TTC549 (cell line): ENCODE measurements around the gene TNS3.
A peak's percentile ranks its signal among the peaks of the same experiment; 100 is the strongest.
"Not testable (repeated sequence)": the region's sequence is repeated elsewhere in the genome, so short reads cannot be mapped to it uniquely, and the experiment has no call there.

Experiments
- FAIRE-seq: peaks from 2 replicates; lab custom pipeline; 2012; peaks lifted over from hg19 to GRCh38; lab: Jason Lieb, UNC

Gene TNS3

GRCh38 chr7:47447621-47448349 lies 134.1 kb downstream of the TNS3 start:
- no peak for FAIRE-seq

- no peak for FAIRE-seq
Observed at GRCh38 chr7:47446871-47447466, 134.9 kb downstream of the TNS3 start.

DNA sequence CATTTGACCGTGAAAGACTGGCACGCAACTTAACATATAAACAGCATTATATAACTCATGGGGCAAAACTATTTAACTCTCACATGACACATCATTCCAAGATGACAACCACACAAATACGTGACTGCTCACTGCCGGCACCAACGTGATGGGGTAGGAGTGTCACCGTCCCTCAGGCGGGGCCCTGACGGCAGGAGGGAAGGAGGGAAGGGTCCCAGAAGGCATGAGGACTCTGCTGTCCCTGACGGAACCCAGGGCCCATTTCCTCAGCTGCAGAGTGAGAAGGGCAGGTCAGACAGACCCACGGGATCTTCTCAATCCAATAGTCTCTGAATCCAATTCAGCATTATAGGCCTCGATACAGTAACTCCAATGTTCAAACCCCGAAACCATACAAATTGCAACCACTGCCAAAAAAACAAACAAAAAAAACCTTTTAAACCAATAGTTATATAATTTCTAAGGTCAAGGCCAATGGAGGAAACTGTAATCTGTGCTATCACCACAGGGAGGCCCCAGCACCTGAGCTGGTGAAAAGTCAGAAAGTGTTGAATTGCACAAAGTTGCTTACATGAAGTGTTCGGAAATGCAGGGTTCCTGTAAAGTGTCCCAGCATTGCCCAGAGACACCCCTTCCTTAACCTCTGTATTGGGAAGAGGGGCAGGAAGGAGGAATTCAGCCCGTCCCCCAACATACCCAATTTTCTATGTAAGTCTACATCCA lies 137.4 kb downstream of the TNS3 start:
- no peak for FAIRE-seq

DNA sequence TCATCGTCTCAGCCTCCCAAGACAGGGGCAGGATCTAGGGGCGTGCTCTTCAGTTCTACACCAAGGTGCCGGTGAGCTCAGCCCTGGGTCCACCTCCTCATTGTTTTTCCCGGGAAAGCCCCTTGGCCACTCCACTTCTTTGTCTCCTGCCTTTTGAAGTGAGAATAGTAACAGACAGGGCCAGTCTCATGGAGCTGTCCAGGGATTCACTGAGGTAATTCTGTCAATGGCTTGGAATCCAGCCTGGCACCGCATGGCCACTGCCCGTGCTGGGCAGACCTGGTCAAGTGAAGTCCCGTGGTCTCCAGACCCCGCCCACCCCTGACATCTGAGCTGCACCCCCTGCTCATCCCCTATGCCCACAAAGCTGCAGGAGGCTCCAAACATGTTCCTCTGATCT lies 138.9 kb downstream of the TNS3 start:
- no peak for FAIRE-seq

- no peak for FAIRE-seq
Observed at GRCh38 chr7:47442605-47442865, 139.4 kb downstream of the TNS3 start.

- FAIRE-seq, result no peak
Observed at GRCh38 chr7:47441796-47442604, 139.9 kb downstream of the TNS3 start.

- not testable (repeated sequence) for FAIRE-seq
Observed at GRCh38 chr7:47441048-47441447, 140.9 kb downstream of the TNS3 start.

DNA sequence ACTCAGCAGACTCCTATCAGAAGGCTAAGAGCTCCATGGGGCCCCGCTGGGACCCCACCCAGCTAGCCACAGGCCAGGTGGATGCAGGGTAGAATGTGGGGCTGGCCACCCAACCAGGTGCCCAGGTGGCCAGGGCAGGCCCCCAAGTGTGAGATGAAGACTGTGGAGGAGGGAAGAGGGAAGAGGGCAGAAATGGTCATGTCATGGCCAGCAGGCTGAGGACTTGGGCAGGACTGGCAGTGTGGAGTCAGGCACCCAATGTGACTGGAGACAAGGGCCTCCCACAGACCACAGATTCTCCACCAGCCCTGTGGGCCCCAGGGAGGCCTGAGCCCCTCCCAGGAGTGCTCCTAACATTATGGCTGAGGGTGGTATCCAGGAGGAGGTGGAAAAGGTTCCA lies 141.6 kb downstream of the TNS3 start:
- no peak for FAIRE-seq

DNA sequence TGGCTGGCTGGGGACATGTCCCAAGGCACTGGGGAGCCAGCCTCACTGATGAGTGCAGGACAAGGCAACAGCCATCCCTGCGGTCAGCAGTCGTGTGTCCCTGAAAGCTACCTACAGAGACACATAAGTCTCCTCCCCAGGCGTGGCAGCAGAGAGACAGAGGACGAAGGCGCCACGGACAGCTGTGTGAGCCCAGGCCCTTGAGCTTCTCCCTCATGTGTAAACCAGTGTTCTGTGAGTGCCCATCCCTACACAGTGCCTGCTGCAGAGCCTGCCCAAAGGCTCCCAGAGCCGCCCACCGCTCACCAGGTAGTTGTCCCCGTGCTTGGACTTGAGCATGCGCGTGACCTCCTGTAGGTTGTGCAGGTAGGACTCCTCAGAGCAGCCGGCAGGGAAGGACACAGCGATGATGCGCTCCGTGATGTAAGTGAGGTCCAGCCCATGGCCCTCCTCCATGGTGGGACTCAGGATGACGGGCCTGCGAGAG lies 142.7 kb downstream of the TNS3 start:
- FAIRE-seq, result no peak

- FAIRE-seq, result no peak
Observed at GRCh38 chr7:47438411-47439029, 143.4 kb downstream of the TNS3 start.

DNA sequence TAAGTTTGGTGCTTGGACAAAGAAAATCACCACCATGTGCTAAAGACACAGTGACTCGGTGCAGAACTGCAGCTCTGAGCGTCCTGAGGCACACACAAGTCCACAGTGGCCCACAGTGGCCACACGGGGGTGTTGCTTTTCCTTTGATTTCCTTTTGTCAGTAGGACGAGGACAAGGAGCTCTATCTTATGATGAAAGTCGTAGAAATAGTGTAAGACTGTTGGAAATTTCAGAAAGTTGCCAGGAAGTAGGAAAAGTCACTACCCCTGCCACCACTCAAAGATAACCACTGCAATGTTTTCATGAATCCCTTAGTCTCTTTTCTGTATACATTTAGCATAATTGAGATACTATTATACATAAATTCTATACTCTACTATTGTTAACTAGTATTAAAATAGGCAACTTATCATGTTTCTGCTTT lies 146.0 kb downstream of the TNS3 start:
- peak; percentile 83 for FAIRE-seq

DNA sequence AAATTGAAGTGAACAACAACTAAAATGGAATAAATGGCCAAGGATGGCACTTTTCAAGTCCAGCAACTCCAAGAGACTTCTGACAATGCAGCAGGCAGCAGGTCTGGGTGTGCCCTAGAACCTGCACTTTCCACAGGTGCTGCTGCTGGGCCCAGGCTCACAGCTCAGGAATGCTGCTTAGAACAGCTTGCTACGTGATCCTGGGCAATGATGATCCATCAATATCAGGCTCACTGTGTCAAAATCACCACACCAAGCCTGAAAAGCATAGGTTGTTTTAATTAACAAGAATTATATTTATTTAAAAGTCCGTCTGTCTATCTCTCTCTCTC lies 148.4 kb downstream of the TNS3 start:
- no peak for FAIRE-seq

DNA sequence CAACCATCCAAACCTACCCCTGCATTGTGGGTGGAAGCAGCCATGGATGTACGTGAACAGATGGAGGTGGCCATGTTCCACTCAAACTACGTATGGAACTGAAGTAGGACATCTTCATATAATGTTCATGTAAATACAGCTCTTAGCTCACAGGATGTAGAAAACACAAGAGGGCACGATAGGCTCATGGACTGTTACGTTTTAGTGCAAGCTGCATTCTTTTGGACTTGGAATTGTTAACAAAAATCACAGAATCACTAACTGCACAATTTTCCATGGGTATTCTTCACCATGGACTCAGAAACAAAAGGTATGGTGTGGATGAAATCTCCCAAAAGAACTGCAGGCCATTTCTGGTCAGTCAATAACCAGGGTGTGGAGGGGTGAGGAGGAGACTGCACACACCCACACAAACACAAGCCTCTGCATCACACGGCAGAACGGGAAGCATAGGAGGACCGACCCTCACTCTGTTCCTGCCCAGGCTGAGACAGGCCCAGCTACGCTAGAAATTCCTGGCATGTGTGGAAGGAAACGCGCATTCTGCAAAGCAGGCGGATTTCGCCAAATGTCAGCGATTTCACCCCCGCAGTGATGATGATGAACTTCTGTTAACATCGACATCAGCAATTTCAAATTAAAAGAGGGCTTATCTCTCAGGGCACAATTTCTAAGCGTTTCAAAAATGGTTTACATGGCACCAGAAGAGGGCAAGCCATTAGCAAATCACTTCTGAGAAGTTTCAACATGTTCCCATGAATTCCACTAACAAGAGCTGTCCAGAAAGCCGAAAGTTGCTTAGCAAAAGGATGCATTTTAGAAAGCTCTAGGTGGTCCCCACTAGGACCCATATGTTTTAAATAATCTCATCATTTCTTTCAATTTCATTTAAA lies 149.0 kb downstream of the TNS3 start:
- no peak for FAIRE-seq

- no peak for FAIRE-seq
Observed at GRCh38 chr7:47430422-47430821, 151.5 kb downstream of the TNS3 start.

- FAIRE-seq, result no peak
Observed at GRCh38 chr7:47428768-47429472, 153.0 kb downstream of the TNS3 start.

DNA sequence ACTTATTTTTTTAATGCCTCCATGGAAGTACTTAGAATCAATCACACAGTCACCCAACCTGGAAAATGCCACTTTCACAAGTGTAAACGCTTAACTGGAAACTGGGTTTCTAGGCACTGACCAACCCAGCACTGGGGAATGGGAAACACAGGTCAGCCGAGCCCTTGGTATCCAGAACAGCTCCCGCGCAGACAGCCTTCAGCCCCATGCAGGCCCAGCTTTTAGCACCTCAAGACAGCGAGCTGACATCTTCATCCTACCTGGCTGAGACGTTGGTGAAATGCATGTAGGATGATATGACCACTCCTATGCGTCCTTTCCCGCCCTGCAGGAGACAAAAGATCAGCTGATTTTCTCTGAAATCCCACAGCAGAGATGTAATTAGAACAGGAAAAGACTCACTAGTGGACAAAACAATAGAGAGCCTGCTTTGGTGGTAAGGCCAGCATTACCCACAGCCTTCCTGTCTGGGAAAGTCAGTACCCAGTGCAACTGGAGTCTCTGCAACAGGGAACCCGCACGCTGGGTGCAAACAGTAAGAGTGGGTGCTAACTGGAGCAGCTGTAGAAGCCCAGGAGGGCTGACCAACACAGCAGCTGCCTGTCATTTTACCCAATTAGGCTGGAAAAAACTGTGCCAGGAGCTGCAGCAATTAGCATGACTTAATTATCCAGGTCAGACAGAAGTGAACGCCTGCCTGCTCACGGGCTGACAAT lies 153.7 kb downstream of the TNS3 start:
- FAIRE-seq, result no peak

GRCh38 chr7:47427051-47427643 lies 154.8 kb downstream of the TNS3 start:
- no peak for FAIRE-seq

GRCh38 chr7:47424523-47424922 lies 157.4 kb downstream of the TNS3 start:
- no peak for FAIRE-seq

- FAIRE-seq, result no peak
Observed at GRCh38 chr7:47423196-47423595, 158.7 kb downstream of the TNS3 start.

- no peak for FAIRE-seq
Observed at GRCh38 chr7:47422611-47423010, 159.3 kb downstream of the TNS3 start.
